Measurements from ENCODE around the gene ATP8A2.

GRCh38 chr13:26050568-26051230 lies 678.9 kb downstream of the ATP8A2 start:
- TF ChIP-seq, protein P1, sequence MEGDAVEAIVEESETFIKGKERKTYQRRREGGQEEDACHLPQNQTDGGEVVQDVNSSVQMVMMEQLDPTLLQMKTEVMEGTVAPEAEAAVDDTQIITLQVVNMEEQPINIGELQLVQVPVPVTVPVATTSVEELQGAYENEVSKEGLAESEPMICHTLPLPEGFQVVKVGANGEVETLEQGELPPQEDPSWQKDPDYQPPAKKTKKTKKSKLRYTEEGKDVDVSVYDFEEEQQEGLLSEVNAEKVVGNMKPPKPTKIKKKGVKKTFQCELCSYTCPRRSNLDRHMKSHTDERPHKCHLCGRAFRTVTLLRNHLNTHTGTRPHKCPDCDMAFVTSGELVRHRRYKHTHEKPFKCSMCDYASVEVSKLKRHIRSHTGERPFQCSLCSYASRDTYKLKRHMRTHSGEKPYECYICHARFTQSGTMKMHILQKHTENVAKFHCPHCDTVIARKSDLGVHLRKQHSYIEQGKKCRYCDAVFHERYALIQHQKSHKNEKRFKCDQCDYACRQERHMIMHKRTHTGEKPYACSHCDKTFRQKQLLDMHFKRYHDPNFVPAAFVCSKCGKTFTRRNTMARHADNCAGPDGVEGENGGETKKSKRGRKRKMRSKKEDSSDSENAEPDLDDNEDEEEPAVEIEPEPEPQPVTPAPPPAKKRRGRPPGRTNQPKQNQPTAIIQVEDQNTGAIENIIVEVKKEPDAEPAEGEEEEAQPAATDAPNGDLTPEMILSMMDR (IDR thresholded peaks at IDR 0.05; ENCODE audit: insufficient read depth, low read depth, low read length), result no peak
- no peak for TF ChIP-seq EZH2 (IDR thresholded peaks at IDR 0.05; ENCODE audit: insufficient read depth, low read length)

All from astrocyte (in vitro differentiated cells and primary cell).